GM18505 (cell line): ENCODE data around the gene MSH5.
"Not testable (repeated sequence)": the region's sequence is repeated elsewhere in the genome, so short reads cannot be mapped to it uniquely, and the experiment has no call there.

Source experiments
- ATAC-seq: cut with Tn5 transposase; IDR thresholded peaks from one replicate; pipeline ENCODE4 v1.9.1; 2021; ENCODE audit not compliant: unreplicated experiment
- POLR2A ChIP-seq: IDR thresholded peaks from 4 replicates; pipeline ENCODE4 v1.6.1; 2011; ENCODE audit warnings: borderline replicate concordance; ENCODE audit not compliant: insufficient read depth, insufficient read length; ENCODE audit errors: extremely low read depth

The MSH5 gene

DNA sequence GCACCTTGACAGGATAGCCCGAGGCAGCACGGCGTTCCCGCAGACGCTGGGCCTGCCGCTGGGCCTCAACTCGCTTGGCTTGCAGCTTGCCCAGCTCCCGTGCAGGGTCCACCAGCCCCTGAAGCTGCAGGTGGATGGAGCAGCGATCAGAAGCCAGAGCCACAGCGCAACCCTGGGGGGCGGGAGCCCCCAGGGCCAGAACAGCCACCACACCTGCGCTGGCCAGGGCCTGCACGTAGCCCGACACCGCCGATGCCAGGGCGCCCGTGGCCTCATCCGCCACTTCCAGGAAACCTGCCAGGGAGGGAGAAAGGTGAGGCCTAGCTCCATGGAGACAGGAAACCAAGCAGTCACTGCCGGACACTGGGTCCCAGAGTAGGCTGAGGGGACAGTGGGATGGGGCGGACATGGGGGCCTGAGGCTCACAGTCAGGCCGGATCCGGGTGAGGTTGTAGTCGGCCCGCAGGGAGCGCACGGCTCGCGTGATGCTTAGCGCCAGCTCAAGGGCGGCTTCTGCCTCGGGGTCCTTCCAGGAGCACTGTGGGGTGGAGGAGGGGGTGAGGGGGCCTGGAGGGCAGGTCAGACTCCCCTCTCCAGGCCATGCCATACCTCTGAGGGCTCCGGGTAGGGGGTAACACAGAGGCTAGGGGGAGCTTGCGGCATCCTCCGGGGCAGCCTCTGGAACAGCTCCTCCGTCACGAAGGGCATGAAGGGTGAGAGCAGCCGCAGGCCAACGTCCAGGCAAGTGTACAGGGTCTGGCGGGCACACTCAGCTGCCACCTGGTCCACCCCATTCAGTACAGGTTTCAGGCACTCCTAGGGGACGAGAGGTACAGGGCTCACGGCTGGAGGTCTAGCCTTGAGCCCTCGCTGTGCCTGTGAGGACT lies 39.4 kb downstream of the MSH5 start:
- TF ChIP-seq POLR2A = no peak
- ATAC-seq = no peak

DNA sequence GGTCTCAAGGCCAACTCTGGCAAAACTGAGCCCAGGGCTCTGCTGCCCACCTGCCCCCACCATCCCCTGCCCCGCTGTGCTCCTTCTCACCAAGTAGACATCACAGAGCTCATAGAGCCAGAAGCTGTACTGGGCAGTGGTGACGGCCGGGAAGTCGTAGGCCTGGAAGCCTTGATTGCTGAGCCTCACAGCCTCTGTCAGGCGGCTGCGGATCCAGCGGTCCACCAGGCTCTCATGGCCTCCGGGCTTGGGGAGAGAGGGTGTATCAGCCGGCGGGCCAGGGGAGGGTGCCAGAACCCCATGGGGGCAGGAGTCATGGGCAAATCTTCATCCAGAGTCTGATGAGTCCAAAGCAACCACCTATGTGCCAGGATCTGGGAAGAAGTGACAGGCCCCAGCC lies 40.1 kb downstream of the MSH5 start:
- ATAC-seq = no peak
- TF ChIP-seq POLR2A = no peak

DNA sequence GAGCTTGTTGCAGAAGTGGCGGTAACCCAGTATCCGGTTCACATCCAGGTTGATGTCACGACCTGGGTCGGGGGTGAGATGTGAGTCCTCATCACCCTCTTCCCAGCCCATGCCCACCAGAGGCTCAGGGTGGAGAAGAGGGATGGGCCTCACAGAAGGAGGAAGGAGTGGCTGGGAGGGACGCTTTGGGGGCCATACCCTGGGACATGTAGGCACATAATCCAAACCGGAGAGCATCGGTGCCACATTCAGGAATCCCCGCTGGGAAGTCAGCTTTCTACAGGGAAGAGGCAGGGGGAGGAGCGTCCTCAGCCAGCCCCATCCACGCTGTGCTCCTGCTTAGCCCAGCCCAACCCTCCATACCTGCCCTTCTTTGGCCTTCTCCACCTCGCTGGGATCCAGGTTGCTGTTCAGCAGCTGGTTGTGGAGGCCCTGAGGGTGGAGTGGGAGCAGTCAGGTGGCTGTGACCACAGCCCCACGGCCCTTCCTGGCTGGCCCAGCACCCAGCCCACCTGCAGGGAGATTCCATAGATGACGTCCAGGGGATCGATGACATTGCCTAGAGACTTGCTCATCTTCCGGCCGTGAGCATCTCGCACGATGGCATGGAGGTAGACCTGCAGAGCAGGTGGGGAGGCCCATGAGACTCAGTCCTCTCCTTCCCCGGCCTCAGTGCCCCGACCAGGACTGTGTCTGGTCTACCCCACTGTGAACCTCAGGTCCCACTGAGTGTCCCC lies 40.9 kb downstream of the MSH5 start:
- no peak for ATAC-seq
- peak; percentile 8 for TF ChIP-seq POLR2A

DNA sequence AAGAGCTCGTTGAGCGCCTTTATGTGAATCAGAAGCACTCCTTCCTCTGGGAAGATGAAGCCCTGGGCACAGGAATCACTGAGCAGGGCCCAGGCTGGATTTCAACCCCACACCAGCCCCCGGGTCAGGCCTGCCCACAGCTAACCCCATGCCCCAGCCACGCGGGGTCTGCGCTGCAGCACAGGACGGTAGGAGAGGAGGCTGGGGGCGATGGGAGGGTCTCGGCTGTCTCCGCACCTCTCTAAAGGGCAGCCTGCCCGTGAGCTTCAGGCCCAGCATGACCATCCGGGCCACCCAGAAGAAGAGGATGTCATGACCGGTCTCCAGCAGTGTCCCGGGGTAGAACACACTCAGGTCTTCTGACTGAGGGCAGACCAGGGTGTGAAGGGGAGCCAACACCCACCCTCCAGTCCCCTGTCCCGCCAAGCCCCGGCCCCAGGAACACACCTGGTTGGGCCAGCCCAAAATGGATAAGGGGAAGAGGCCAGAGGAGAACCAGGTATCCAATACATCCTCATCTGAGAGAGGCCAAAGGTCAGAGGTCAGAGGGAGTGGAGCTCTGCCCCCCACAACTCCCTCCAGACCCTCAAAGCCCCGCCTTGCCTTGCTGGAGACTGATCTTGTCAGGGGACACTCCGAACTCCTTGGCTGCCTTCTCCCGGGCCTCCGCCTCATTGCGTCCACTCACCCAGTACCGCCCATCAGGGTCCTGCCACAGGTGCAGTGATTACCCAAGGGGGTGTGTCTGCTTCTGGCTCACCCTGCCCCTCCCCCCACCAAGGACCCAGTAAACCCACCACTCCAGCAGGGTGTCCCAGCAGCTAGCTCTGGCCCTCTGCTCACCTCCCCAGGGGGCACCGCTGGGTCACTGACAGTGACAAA lies 41.7 kb downstream of the MSH5 start:
- ATAC-seq = no peak
- no peak for TF ChIP-seq POLR2A

DNA sequence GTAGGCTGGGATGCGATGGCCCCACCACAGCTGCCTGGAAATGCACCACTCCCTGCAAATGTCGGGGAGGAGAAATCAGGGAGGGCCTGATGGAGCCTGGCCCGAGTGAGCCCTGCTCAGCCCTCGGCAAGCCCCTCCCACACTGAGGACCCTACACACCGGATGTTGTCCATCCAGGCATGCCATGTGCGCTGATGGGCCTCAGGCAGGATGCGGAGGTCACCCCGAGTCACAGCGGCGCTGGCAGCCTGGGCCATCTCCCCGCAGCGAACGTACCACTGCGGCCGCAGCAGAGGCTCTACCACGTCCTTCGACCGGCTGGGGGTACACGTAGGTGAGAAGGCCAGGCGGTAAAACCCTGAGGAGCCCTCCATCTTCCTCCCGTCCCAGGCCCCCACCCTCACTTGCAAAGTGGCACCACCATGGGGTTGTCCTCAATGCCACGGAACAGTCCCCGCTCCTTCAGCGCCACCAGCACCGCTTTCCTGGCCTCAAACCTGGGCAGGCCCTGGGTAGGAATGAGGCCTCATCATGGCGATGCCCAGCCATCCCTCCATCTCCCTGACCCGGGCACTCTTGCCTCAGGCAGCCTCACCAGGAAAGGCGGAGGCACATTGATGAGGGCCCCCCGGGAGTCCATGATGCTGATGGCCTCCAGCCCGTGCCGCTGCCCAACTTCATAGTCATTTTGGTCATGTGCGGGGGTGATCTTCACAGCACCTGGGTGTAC lies 42.5 kb downstream of the MSH5 start:
- TF ChIP-seq POLR2A = peak; percentile 14
- ATAC-seq = no peak

DNA sequence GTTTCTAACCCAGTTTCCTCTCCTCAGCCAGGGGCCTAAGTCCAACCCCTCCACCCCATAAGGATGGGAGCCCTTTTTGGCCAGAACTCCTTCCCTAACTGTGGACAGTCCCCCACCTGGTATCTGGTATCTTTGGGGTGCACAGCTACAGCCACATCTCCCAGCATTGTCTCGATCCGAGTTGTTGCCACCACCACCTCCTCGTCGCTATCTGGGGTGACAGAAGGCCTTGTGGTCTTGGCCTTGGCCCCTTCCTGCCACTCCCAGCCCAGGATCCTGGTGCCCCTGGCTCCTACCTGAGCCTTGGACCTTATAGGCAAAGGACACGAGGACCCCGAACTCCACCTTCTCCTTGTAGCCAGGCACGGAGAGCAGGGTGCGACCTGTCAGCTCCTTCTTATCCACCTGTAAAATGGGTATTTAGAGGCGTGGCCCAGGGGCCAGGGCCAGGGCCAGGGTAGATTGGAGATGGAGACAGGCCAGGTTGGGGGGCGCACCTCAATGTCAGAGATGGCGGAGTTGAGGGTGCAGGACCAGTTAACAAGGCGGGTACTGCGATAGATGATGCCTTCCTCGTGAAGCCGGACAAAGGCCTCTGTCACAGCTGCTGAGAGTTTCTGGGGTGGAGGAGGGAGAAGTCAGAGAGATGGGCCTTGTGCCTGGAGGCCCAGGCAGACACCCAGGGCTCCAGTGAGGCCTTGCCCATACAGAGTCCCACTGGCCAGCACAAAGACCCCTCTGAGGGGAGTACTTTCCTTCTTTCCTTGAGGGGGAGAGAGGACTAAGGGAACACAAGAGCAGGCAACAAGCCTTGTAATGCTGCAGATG lies 44.5 kb downstream of the MSH5 start:
- no peak for TF ChIP-seq POLR2A
- ATAC-seq = no peak

DNA sequence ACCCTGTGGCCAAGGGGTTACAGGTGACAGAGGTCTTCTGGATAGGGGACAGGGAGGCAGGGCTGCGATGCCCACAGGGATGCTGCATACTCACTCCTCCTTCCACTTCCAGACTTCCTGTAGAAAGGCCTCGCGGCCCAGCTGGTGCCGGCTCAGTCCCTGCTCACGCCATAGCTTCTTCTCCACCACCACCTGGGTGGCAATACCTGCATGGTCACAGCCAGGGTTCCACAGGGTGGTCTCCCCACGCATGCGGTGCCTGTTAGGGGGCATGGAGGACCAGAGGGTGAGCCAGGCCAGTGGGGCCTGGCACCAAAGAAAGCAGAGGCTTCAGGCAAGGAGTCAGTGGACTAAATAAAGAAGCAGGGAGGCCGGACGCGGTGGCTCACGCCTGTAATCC lies 45.7 kb downstream of the MSH5 start:
- no peak for TF ChIP-seq POLR2A
- ATAC-seq = no peak

DNA sequence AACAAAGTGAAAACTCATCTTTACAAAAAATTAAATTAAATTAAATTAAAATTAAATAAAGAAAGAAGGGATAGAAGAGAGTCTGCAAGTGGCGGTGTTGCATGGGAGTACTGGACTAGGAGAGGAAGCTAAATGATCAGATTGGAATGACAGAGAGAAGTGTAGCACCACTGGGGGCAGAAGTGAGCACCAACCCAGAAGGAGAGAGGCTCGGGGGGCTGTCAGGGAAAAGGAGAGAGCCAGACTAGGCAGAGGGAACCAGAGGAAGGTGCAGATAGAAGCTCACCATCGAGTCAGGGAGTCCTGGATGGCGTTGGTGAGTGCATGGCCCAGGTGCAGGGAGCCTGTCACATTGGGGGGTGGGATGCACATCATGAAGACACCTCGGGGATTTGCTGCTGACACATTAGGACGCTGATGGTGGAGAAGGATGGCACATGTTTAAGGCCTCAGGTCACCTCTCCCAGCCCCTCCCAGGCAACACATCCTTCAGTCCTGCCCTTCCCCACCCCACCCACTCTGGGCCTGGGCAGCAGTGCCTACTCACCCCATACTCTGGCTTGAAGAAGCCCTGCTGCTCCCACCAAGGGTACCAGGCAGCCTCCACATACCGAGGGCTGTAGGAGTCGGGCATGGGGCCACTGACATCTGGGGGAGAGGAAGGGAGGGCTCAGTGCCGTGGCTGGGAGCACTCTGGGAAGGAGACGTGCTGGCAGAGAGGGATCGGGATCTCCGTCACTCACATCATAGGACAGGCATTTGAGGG lies 51.7 kb downstream of the MSH5 start:
- TF ChIP-seq POLR2A = no peak
- ATAC-seq = no peak

DNA sequence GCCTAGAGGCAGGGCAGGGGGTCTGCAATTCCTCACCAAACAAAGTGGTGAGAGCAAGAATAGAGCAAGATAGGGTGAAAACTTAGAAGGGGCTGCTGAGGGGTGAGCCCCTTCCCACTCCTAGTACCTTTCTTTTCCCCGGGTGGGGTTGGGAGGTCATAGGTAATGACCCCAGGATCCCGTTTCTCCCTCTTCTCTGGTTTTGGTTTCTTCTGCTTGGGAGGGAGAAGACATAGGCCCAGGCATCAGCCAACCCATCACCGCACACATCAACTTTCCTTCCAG lies 52.2 kb downstream of the MSH5 start:
- no peak for ATAC-seq
- TF ChIP-seq POLR2A = no peak

DNA sequence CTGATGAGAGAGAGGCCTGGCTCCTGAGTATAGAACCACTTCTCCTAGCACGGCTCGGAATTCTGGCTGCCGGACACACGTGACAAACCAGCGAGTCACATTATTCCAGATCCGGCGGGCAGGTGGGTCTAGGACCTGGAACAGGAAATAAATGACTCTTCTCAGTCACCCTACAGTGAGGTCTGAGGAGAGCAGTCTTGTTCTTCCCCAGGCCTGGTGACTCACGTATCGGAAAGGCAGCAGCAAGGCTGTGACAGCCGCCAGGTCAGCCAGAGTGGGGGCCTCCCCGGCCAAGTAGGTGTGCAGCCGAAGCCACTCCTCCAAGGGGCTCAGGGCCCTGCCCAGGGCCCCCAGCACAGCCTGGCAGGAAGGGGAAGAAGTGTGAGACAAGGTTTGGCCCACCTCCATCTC lies 53.0 kb downstream of the MSH5 start:
- no peak for TF ChIP-seq POLR2A
- ATAC-seq = no peak

DNA sequence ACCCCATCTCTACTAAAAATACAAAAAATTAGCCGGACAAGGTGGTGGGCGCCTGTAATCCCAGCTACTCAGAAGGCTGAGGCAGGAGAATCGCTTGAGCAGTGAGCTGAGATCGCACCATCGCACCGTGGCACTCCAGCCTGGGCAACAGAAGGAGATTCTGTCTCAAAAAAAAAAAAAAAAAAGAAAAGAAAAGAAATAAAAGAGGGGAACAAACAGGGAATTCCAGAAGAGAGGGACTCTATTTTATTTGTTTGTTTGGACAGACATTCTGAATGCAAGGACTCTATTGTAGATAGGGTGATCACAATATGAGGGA lies 54.1 kb downstream of the MSH5 start:
- not testable (repeated sequence) for ATAC-seq
